HL-60 (cell line): ENCODE results near the gene ARPC1B.

ENCODE experiments used
- GABPA ChIP-seq: IDR thresholded peaks from 2 replicates; pipeline ENCODE4 v1.6.1; 2012; ENCODE audit warnings: low read depth
- POLR2AphosphoS5 ChIP-seq: IDR thresholded peaks from 2 replicates; pipeline ENCODE4 v1.6.1; 2012; ENCODE audit warnings: low read depth
- SPI1 ChIP-seq: IDR thresholded peaks from 2 replicates; pipeline ENCODE4 v1.6.1; 2012; ENCODE audit warnings: low read depth, mild to moderate bottlenecking, borderline replicate concordance
- TF ChIP-seq, protein P1 (sequence below): IDR thresholded peaks from one replicate; pipeline ENCODE4 v1.5.1; 2011; ENCODE audit warnings: low read length, control low read depth, inconsistent platforms; ENCODE audit not compliant: insufficient read depth
- TF ChIP-seq, protein P2 (sequence below): IDR thresholded peaks from 2 replicates; pipeline ENCODE4 v1.6.1; 2012; ENCODE audit warnings: low read depth; ENCODE audit not compliant: insufficient replicate concordance

DNA sequence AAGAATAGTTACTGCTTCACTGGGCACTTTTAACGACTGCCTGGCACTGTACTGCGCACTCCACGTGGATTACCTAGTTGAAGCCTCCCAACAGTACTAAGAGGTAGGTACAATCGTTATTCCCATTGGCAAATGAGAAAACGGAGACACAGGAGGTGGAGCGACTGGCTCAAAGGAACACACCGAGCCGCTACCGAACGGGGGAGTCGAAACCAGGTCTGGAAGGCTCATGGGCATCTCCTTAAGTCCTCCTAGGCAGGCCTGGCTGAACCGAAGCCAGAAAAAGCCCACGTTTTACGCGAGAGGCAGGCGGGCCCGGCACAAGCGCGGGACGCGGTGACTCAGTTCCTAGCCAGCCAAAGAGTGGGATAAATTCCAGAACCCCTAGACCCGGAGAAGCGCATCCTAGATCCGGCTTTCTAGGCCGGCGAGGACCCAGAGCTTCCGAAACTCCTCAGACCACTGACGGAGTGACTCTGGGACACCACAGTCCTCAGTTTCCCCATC lies 33.4 kb downstream of the ARPC1B start:
- TF ChIP-seq, protein P1, sequence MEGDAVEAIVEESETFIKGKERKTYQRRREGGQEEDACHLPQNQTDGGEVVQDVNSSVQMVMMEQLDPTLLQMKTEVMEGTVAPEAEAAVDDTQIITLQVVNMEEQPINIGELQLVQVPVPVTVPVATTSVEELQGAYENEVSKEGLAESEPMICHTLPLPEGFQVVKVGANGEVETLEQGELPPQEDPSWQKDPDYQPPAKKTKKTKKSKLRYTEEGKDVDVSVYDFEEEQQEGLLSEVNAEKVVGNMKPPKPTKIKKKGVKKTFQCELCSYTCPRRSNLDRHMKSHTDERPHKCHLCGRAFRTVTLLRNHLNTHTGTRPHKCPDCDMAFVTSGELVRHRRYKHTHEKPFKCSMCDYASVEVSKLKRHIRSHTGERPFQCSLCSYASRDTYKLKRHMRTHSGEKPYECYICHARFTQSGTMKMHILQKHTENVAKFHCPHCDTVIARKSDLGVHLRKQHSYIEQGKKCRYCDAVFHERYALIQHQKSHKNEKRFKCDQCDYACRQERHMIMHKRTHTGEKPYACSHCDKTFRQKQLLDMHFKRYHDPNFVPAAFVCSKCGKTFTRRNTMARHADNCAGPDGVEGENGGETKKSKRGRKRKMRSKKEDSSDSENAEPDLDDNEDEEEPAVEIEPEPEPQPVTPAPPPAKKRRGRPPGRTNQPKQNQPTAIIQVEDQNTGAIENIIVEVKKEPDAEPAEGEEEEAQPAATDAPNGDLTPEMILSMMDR = no peak
- TF ChIP-seq GABPA (no peak), SPI1 (no peak), POLR2AphosphoS5 (no peak)
- TF ChIP-seq, protein P2, sequence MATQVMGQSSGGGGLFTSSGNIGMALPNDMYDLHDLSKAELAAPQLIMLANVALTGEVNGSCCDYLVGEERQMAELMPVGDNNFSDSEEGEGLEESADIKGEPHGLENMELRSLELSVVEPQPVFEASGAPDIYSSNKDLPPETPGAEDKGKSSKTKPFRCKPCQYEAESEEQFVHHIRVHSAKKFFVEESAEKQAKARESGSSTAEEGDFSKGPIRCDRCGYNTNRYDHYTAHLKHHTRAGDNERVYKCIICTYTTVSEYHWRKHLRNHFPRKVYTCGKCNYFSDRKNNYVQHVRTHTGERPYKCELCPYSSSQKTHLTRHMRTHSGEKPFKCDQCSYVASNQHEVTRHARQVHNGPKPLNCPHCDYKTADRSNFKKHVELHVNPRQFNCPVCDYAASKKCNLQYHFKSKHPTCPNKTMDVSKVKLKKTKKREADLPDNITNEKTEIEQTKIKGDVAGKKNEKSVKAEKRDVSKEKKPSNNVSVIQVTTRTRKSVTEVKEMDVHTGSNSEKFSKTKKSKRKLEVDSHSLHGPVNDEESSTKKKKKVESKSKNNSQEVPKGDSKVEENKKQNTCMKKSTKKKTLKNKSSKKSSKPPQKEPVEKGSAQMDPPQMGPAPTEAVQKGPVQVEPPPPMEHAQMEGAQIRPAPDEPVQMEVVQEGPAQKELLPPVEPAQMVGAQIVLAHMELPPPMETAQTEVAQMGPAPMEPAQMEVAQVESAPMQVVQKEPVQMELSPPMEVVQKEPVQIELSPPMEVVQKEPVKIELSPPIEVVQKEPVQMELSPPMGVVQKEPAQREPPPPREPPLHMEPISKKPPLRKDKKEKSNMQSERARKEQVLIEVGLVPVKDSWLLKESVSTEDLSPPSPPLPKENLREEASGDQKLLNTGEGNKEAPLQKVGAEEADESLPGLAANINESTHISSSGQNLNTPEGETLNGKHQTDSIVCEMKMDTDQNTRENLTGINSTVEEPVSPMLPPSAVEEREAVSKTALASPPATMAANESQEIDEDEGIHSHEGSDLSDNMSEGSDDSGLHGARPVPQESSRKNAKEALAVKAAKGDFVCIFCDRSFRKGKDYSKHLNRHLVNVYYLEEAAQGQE = no peak
